Sigmoid colon (tissue), 4 donors: ENCODE data around the gene TSPAN18.

ENCODE experiments used
- POLR2AphosphoS5 ChIP-seq, 4 donors: sonication (generic); formaldehyde crosslinking; IDR thresholded peaks; one replicate each; pipeline ENCODE4 v1.6.1; 2017; ENCODE audit warnings: antibody characterized with exemption in 4 of 4
- TF ChIP-seq, protein P1 (sequence below), 4 experiments: fragments of 450-650 bp in 3 of 4; fragments of 200-600 bp in 1 of 4; IDR thresholded peaks; one replicate each; pipeline ENCODE4 v1.5.1; 2016 to 2019; ENCODE audit warnings: antibody characterized with exemption in 4 of 4, mild to moderate bottlenecking in 3 of 4, moderate library complexity in 2 of 4

DNA sequence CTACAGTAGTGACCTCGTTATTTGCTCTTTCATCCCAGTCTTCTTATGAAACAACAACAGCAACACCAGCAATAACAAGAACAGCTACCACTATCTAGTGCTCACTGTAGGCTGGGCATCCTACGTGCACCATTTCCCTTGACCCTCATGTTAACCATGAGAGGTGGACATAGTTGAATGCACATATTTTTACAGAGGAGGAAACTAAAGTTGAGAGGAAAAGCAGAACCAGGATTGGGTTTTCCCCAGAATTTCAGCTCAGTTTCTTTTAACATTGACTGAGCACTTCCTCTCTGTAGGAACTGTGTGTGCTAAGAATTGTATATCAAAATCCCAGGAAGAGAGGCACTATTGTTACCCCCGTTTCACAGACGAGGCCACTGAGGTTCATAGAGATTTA is 39.4 kb upstream of the TSPAN18 start:
- TF ChIP-seq, protein P1, sequence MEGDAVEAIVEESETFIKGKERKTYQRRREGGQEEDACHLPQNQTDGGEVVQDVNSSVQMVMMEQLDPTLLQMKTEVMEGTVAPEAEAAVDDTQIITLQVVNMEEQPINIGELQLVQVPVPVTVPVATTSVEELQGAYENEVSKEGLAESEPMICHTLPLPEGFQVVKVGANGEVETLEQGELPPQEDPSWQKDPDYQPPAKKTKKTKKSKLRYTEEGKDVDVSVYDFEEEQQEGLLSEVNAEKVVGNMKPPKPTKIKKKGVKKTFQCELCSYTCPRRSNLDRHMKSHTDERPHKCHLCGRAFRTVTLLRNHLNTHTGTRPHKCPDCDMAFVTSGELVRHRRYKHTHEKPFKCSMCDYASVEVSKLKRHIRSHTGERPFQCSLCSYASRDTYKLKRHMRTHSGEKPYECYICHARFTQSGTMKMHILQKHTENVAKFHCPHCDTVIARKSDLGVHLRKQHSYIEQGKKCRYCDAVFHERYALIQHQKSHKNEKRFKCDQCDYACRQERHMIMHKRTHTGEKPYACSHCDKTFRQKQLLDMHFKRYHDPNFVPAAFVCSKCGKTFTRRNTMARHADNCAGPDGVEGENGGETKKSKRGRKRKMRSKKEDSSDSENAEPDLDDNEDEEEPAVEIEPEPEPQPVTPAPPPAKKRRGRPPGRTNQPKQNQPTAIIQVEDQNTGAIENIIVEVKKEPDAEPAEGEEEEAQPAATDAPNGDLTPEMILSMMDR (IDR thresholded peaks at IDR 0.05): no peak
- no peak for TF ChIP-seq POLR2AphosphoS5 (IDR thresholded peaks at IDR 0.05)
